Measurements from ENCODE around the gene SHROOM3.

GRCh38 chr4:76822303-76822702, 387.3 kb downstream of the SHROOM3 start:
- TF ChIP-seq ZNF318 (CRISPR knock-in tag; IDR thresholded peaks at IDR 0.05): no peak
- no peak for TF ChIP-seq CTCF (CRISPR knock-in tag; IDR thresholded peaks at IDR 0.05)
- TF ChIP-seq NRL (CRISPR knock-in tag; IDR thresholded peaks at IDR 0.05; ENCODE audit: borderline replicate concordance): no peak
- TF ChIP-seq MLXIP (CRISPR knock-in tag; IDR thresholded peaks at IDR 0.05; ENCODE audit: borderline replicate concordance): no peak
- no peak for TF ChIP-seq POLR2G (IDR thresholded peaks at IDR 0.05; ENCODE audit: low read depth, low read length)
- no peak for TF ChIP-seq YY1 (IDR thresholded peaks at IDR 0.05; ENCODE audit: insufficient read depth, insufficient replicate concordance, low read depth, low read length)
- no peak for TF ChIP-seq EP300 (IDR thresholded peaks at IDR 0.05; ENCODE audit: low read depth in 2 of 2, low read length in 2 of 2)
- TF ChIP-seq EP300 (CRISPR knock-in tag; IDR thresholded peaks at IDR 0.05; ENCODE audit: borderline replicate concordance): no peak
- no peak for TF ChIP-seq MEIS1 (CRISPR knock-in tag; IDR thresholded peaks at IDR 0.05; ENCODE audit: borderline replicate concordance)
- TF ChIP-seq SIN3A (IDR thresholded peaks at IDR 0.05; ENCODE audit: borderline replicate concordance, low read depth, low read length): no peak
- TF ChIP-seq SMAD1 (CRISPR knock-in tag; IDR thresholded peaks at IDR 0.05; ENCODE audit: borderline replicate concordance, low read depth): no peak

Measured in HepG2 (cell line).